A549 (cell line): Measurements from ENCODE around the gene CPE. TPM values are rescaled to one million over a fixed set of nuclear protein-coding genes. Genes with fewer than 3 reads are reported as not detected.
A peak's percentile ranks its signal among the peaks of the same experiment; 100 is the strongest.

Experiments
- ATAC-seq, 2 experiments: fragments of 200-7000 bp in 1 of 2; fragments of >200 bp in 1 of 2; cut with Nextera tagmentation in 1 of 2; cut with Tn5 transposase in 1 of 2; 3 replicates each; pipeline versions ENCODE4 v1.8.0 to v1.9.1; 2018 to 2020; ENCODE audit warnings: mild to moderate bottlenecking in 1 of 2, moderate library complexity in 1 of 2
- CTCF ChIA-PET: fragments of 300-600 bp; sonication (Branson Sonifier 250); formaldehyde crosslinking; extraction: SDS; loops from one replicate; lab custom pipeline; 2021; ENCODE audit warnings: antibody characterized with exemption, inconsistent platforms; lab: Yijun Ruan, JAX
- POLR2A ChIA-PET: fragments of 350-600 bp; formaldehyde crosslinking; extraction: SDS; loops from one replicate; lab custom pipeline; 2021; ENCODE audit warnings: antibody characterized with exemption, inconsistent platforms; lab: Yijun Ruan, JAX
- DNase-seq, 2 experiments: peaks; one replicate each; pipeline versions ENCODE4 v3.0.0 to v3.0.0-alpha.2; 2011 to 2016; ENCODE audit warnings: low read depth in 1 of 2, low spot score in 1 of 2
- FAIRE-seq: peaks from 2 replicates; lab custom pipeline; 2011; peaks lifted over from hg19 to GRCh38; lab: Jason Lieb, UNC
- H3K27ac ChIP-seq, 2 experiments: fragments of >200 bp; sonication (Bioruptor Twin); formaldehyde crosslinking; 3 replicates each; pipeline ENCODE4 v1.5.1; 2016 to 2017
- H3K4me1 ChIP-seq: fragments of >200 bp; sonication (Bioruptor Twin); formaldehyde crosslinking; 3 replicates; pipeline ENCODE4 v1.6.1; 2016
- H3K4me2 ChIP-seq: fragments of >200 bp; sonication (Bioruptor Twin); formaldehyde crosslinking; 3 replicates; pipeline ENCODE4 v1.6.1; 2016
- H3K4me3 ChIP-seq: fragments of >200 bp; sonication (Bioruptor Twin); formaldehyde crosslinking; 3 replicates; pipeline ENCODE4 v1.5.1; 2016
- H3K9me3 ChIP-seq: fragments of >200 bp; sonication (Bioruptor Twin); formaldehyde crosslinking; 3 replicates; pipeline ENCODE4 v1.6.1; 2016
- BHLHE40 ChIP-seq: IDR thresholded peaks from 2 replicates; pipeline ENCODE4 v1.6.1; 2012; ENCODE audit warnings: low read depth, low read length, inconsistent platforms
- CHD4 ChIP-seq: fragments of 200-600 bp; sonication (generic); IDR thresholded peaks from 2 replicates; pipeline ENCODE4 v1.6.1; 2016; ENCODE audit warnings: antibody characterized with exemption, mild to moderate bottlenecking, borderline replicate concordance
- EP300 ChIP-seq, 2 experiments: fragments of >200 bp; sonication (Bioruptor Twin); formaldehyde crosslinking; IDR thresholded peaks; 2 replicates in 1 of 2; 3 replicates in 1 of 2; pipeline ENCODE4 v1.6.1; 2016 to 2017
- FOSL2 ChIP-seq, 2 experiments: fragments of 450-650 bp in 1 of 2; fragments of >200 bp in 1 of 2; sonication (Bioruptor Twin) in 1 of 2; formaldehyde crosslinking; IDR thresholded peaks; 2 replicates each; pipeline versions ENCODE4 v1.5.0 to v1.6.1; 2016 to 2020; ENCODE audit warnings: mild to moderate bottlenecking in 1 of 2, moderate library complexity in 1 of 2
- FOXS1 ChIP-seq: fragments of 250-450 bp; sonication (Bioruptor Pico); IDR thresholded peaks from 2 replicates; pipeline ENCODE4 v1.5.0; 2020; ENCODE audit warnings: mild to moderate bottlenecking, moderate library complexity
- HEYL ChIP-seq: fragments of 250-450 bp; sonication (Bioruptor Pico); IDR thresholded peaks from 2 replicates; pipeline ENCODE4 v1.8.0; 2021; ENCODE audit warnings: mild to moderate bottlenecking, moderate library complexity
- HOXA7 ChIP-seq: fragments of 250-450 bp; sonication (Bioruptor Pico); IDR thresholded peaks from 2 replicates; pipeline ENCODE4 v1.5.0; 2020; ENCODE audit warnings: mild to moderate bottlenecking, moderate library complexity
- KDM1A ChIP-seq: fragments of 200-600 bp; sonication (generic); IDR thresholded peaks from 2 replicates; pipeline ENCODE4 v1.6.1; 2016; ENCODE audit warnings: low read depth, mild to moderate bottlenecking
- MAFK ChIP-seq: fragments of 450-650 bp; IDR thresholded peaks from 2 replicates; pipeline ENCODE4 v1.6.1; 2014; ENCODE audit not compliant: partially characterized antibody
- MYC ChIP-seq: IDR thresholded peaks from 2 replicates; pipeline ENCODE4 v1.6.1; 2012; ENCODE audit warnings: mild to moderate bottlenecking, inconsistent platforms, low read length, improper control_type of control experiment, borderline replicate concordance
- NPAS2 ChIP-seq: fragments of 250-450 bp; sonication (Bioruptor Pico); IDR thresholded peaks from 2 replicates; pipeline ENCODE4 v1.8.0; 2022; ENCODE audit warnings: mild to moderate bottlenecking, moderate library complexity, borderline replicate concordance
- PHF8 ChIP-seq: fragments of 200-600 bp; sonication (generic); IDR thresholded peaks from 2 replicates; pipeline ENCODE4 v1.6.1; 2016; ENCODE audit warnings: low read depth, mild to moderate bottlenecking, antibody characterized with exemption, moderate library complexity, borderline replicate concordance
- POLR2A ChIP-seq: IDR thresholded peaks from 2 replicates; pipeline ENCODE4 v1.6.1; 2012; ENCODE audit warnings: mild to moderate bottlenecking, low read length
- RCOR1 ChIP-seq: fragments of 150-350 bp; IDR thresholded peaks from 2 replicates; pipeline ENCODE4 v1.6.1; 2014; ENCODE audit warnings: antibody characterized with exemption, low read length, low read depth
- RFX5 ChIP-seq: fragments of 450-650 bp; IDR thresholded peaks from 2 replicates; pipeline ENCODE4 v1.7.1; 2014; ENCODE audit warnings: antibody characterized with exemption, mild to moderate bottlenecking, moderate library complexity
- RNF2 ChIP-seq: fragments of 200-600 bp; sonication (generic); IDR thresholded peaks from 2 replicates; pipeline ENCODE4 v1.6.1; 2016; ENCODE audit warnings: low read depth, mild to moderate bottlenecking, antibody characterized with exemption, moderate library complexity, borderline replicate concordance
- SREBF2 ChIP-seq: fragments of 450-650 bp; IDR thresholded peaks from 2 replicates; pipeline ENCODE4 v1.6.1; 2014; ENCODE audit warnings: mild to moderate bottlenecking, moderate library complexity
- ZNF302 ChIP-seq: fragments of 250-450 bp; sonication (Bioruptor Pico); IDR thresholded peaks from 2 replicates; pipeline ENCODE4 v1.9.0; 2021; ENCODE audit warnings: inconsistent platforms, mild to moderate bottlenecking, moderate library complexity
- WGBS: methylation state at CpG from one replicate; pipeline ENCODE4 v1.1.6; 2017; ENCODE audit errors: missing lambda C conversion rate; 5-methylcytosine and 5-hydroxymethylcytosine counted together
- polyA plus RNA-seq, 4 experiments: library from polyadenylated mRNA; depleted of rRNA in 3 of 4; stranded (reverse); fragments of >200 nt; fragmentation: RNase III in 1 of 4; extraction: RNeasy Plus Mini Kit Qiagen cat#74134 plus additional on column Dnase treatment in 1 of 4; gene quantifications; 2 replicates in 3 of 4; 3 replicates in 1 of 4; pipeline ENCODE4 v1.2.3, GENCODE V29; 2011 to 2017
- TF ChIP-seq, protein P1 (sequence below): fragments of 250-450 bp; sonication (Bioruptor Pico); IDR thresholded peaks from 2 replicates; pipeline ENCODE4 v1.5.0; 2020; ENCODE audit warnings: low read depth, mild to moderate bottlenecking, moderate library complexity
- TF ChIP-seq, protein P2 (sequence below): fragments of >200 bp; sonication (Bioruptor Twin); formaldehyde crosslinking; IDR thresholded peaks from 3 replicates; pipeline ENCODE4 v1.5.1; 2016
- TF ChIP-seq, protein P3 (sequence below): IDR thresholded peaks from 2 replicates; pipeline ENCODE4 v1.6.1; 2012
- TF ChIP-seq, protein P4 (sequence below): fragments of >200 bp; sonication (Bioruptor Twin); formaldehyde crosslinking; IDR thresholded peaks from 2 replicates; pipeline ENCODE4 v1.6.1; 2016
- TF ChIP-seq, protein P5 (sequence below): IDR thresholded peaks from 2 replicates; pipeline ENCODE4 v1.6.1; 2012

The CPE gene
- polyA plus RNA-seq, 2 of the 4 experiments (the other 2 are of a cell fraction) = 1.6 to 1.9 TPM

DNA sequence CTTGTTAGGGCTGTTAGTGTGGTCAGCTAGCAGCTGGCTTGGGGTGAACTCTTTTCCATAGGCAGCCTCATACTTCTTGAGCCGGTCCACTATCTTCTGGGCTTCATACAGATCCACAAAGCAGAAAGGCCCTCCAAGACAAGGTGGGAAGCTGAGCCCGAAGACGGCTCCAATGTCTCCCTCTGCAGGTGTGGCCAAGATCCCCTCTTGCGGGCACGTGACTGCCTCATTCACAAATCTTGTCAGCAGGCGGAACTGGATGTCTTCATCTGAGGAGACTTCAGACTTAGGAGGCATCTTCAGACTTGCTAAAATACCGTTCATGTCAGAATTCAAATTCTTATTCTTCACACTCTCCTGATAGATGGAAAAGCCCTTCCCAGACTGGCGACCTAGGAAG lies 25.3 kb downstream of the CPE start:
- TF ChIP-seq FOXS1 (no peak), KDM1A (no peak), RCOR1 (no peak), RNF2 (no peak), HOXA7 (CRISPR knock-in tag) (no peak), EP300 (IDR thresholded peaks at IDR 0.05) (no peak), HEYL (CRISPR knock-in tag) (no peak), PHF8 (no peak), NPAS2 (CRISPR knock-in tag) (no peak), RFX5 (no peak), SREBF2 (no peak), CHD4 (no peak)
- TF ChIP-seq, protein P1, sequence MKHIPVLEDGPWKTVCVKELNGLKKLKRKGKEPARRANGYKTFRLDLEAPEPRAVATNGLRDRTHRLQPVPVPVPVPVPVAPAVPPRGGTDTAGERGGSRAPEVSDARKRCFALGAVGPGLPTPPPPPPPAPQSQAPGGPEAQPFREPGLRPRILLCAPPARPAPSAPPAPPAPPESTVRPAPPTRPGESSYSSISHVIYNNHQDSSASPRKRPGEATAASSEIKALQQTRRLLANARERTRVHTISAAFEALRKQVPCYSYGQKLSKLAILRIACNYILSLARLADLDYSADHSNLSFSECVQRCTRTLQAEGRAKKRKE (CRISPR knock-in tag) = no peak
- TF ChIP-seq, protein P2, sequence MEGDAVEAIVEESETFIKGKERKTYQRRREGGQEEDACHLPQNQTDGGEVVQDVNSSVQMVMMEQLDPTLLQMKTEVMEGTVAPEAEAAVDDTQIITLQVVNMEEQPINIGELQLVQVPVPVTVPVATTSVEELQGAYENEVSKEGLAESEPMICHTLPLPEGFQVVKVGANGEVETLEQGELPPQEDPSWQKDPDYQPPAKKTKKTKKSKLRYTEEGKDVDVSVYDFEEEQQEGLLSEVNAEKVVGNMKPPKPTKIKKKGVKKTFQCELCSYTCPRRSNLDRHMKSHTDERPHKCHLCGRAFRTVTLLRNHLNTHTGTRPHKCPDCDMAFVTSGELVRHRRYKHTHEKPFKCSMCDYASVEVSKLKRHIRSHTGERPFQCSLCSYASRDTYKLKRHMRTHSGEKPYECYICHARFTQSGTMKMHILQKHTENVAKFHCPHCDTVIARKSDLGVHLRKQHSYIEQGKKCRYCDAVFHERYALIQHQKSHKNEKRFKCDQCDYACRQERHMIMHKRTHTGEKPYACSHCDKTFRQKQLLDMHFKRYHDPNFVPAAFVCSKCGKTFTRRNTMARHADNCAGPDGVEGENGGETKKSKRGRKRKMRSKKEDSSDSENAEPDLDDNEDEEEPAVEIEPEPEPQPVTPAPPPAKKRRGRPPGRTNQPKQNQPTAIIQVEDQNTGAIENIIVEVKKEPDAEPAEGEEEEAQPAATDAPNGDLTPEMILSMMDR = no peak
- TF ChIP-seq, protein P3, sequence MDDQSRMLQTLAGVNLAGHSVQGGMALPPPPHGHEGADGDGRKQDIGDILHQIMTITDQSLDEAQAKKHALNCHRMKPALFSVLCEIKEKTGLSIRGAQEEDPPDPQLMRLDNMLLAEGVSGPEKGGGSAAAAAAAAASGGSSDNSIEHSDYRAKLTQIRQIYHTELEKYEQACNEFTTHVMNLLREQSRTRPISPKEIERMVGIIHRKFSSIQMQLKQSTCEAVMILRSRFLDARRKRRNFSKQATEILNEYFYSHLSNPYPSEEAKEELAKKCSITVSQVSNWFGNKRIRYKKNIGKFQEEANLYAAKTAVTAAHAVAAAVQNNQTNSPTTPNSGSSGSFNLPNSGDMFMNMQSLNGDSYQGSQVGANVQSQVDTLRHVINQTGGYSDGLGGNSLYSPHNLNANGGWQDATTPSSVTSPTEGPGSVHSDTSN = no peak
- TF ChIP-seq, protein P4, sequence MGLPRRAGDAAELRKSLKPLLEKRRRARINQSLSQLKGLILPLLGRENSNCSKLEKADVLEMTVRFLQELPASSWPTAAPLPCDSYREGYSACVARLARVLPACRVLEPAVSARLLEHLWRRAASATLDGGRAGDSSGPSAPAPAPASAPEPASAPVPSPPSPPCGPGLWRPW = no peak
- TF ChIP-seq, protein P5, sequence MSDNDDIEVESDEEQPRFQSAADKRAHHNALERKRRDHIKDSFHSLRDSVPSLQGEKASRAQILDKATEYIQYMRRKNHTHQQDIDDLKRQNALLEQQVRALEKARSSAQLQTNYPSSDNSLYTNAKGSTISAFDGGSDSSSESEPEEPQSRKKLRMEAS = no peak
- Histone ChIP-seq H3K4me2 (no peak overlapping the region), H3K27ac (no peak overlapping the region), H3K4me3 (no peak overlapping the region), H3K9me3 (no peaks in the 10 kb centered on the region), H3K4me1 (no peaks in the 10 kb centered on the region)
- WGBS = 71% methylated on average over 7 of the region's 8 CpGs
- FAIRE-seq = no peak
- no peak for DNase-seq
- ChIA-PET POLR2A (no interaction called here), CTCF (interaction anchor here (1.4 kb wide), 2 partner anchors 10 to 273 kb away, joined by 3 to 5 read pairs; no protein-coding TSS in a partner anchor)
- no peak for ATAC-seq

DNA sequence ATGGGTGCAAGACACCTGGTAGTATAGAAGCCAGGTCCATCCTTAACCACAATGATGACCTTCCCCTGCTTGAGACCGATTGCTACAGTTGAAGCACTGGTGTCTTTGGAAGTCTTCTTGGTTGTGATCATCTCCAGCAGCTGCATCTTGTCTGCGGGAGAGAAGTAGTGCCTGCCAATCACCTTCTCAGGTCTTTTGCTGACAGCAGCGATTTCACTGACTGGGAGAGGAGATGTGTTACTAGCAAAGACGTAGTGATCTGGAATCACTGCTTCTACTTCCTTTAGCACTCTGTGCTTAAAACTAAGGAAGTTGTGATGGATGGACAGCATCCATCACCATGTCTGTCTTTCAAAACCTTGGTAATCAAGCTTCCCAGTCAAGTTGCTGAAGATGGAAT lies 25.9 kb downstream of the CPE start:
- DNase-seq (no peak), FAIRE-seq (no peak), ATAC-seq (no peak)
- no peak overlapping the region for H3K4me2 ChIP-seq
- no peaks in the 10 kb centered on the region for H3K9me3 ChIP-seq
- POLR2A ChIA-PET = no interaction called here
- 29% methylated on average over 3 of the region's 4 CpGs for WGBS
- no peak overlapping the region for H3K27ac ChIP-seq
- no peak overlapping the region for H3K4me3 ChIP-seq
- CTCF ChIA-PET = interaction anchor here (1.4 kb wide), 2 partner anchors 9 to 274 kb away, joined by 3 to 5 read pairs; no protein-coding TSS in a partner anchor
- peak; percentile 25 for TF ChIP-seq MAFK
- TF ChIP-seq ZNF302 (CRISPR knock-in tag) = no peak
- no peak for TF ChIP-seq FOSL2 (IDR thresholded peaks at IDR 0.05)
- no peak for TF ChIP-seq FOSL2 (CRISPR knock-in tag; IDR thresholded peaks at IDR 0.05)
- no peak for TF ChIP-seq KDM1A
- TF ChIP-seq, protein P4 = no peak
- TF ChIP-seq POLR2A = no peak
- no peak for TF ChIP-seq MYC
- TF ChIP-seq BHLHE40 = no peak
- TF ChIP-seq EP300 (IDR thresholded peaks at IDR 0.05) = no peak
- H3K4me1 ChIP-seq = no peaks in the 10 kb centered on the region
